AG10803 (cell line): ENCODE data around the gene MYBPH.

Experiments used
- DNase-seq: peaks from one replicate; pipeline ENCODE4 v3.0.0; 2010; ENCODE audit warnings: low read depth
- H3K4me3 ChIP-seq: 2 replicates; pipeline ENCODE4 v1.5.1; 2011; ENCODE audit warnings: mild to moderate bottlenecking, low read length, control low read depth
- CTCF ChIP-seq: conservative IDR thresholded peaks from 2 replicates; pipeline ENCODE4 v1.5.1; 2011; ENCODE audit warnings: mild to moderate bottlenecking, low read length, control low read depth, inconsistent platforms

MYBPH gene

DNA sequence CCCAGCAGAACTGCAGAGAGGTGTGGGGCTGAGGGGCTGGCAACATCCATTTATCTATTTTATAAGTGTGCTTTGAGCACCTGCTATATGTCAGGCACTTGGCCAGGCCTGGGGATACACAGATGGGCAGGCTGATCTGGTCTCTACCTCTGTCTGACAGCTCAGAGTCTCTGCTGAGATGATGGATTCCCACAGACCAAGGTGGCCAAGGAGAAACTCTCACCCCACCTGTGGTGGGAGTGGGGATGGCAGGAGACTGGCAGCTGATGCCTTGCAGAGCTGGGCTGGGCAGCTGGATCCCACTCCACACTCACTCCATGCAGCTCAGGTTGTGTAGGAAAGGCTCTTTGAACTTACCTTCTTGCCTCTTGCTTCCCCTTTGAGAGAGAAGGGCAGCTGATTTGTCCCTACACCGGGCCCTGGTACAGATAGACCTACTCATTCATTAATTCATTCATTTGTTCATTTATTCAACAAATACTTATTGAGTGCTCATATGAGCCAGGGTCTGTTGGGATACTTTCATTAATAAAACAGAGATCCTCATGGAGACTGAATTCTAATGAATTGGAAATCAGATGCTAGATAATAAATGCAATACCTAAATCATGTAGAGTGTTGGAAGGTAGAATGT, 39.1 kb downstream of the MYBPH start:
- no peak for TF ChIP-seq CTCF
- H3K4me3 ChIP-seq, result no peak overlapping the region
- no peak for DNase-seq

DNA sequence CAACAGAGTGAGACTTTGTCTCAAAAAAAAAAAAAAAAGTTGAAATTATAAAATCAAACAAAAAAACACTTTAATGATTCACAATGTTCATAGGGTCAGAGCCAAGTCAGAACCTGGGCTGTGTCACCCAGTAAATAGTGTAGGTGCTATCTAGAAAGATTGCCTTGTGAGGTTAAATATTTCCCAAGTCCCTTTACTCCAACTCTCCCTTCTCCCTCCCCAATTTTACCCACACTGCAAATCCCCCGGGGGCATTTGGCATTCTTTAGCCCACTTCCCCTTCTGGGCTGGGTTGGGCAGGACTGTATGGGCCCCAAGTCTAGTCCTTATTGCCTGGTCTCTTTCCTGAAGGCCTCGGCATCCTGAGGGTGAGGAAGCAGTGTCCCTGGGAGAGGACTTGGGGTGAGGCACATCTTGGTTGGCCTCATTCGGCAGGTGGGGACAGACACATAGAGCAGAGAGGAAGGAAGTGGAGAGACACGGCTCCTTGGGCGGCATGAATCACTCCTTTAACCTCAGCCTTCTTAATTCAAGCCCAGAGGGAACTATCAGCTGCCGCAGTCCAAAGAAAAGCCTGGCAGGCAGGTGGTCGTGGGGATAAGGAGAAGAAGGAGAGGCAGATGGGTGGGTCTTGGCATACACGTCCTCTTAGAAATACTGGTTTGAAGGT, 39.9 kb downstream of the MYBPH start:
- no peak for TF ChIP-seq CTCF
- H3K4me3 ChIP-seq, result no peak overlapping the region
- no peak for DNase-seq

GRCh38 chr1:203133970-203134725, 41.5 kb downstream of the MYBPH start:
- no peak for TF ChIP-seq CTCF
- H3K4me3 ChIP-seq, result no peak overlapping the region
- peak; percentile 50 for DNase-seq

DNA sequence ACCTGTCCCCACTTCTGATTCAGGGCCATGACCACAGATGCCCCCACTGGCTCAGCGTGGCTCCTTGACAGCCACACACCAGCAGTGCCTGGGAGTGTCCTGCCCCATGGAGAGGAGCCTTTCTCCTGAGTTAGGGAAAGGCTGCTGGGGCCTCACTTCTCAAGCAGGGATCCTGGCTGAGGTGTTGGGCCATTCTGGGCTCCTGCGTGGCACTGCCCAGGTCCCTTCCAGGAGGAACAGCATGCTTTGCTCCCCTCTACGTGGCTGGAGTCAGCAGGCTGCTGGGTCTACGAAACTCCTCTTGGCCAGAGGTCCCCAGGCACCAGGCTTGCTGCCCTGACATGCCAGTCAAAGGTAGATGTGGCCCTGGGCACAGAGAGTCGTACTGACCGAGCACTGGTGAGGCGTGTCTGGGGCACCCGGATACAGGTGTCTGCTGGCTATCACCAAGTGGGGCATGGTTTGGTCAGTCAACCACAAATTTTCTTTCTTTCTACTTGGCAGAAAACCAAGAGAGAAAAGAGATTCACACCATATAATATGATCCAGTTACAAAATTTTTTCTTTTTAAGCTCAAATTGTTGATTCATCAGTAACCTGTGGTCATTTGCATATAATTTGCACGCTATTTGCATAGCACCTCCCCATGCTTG, 44.0 kb downstream of the MYBPH start:
- DNase-seq, result no peak
- no peak overlapping the region for H3K4me3 ChIP-seq
- no peak for TF ChIP-seq CTCF

GRCh38 chr1:203130358-203130985, 45.2 kb downstream of the MYBPH start:
- no peak overlapping the region for H3K4me3 ChIP-seq
- no peak for TF ChIP-seq CTCF

GRCh38 chr1:203129501-203130231, 46.0 kb downstream of the MYBPH start:
- TF ChIP-seq CTCF, result no peak
- DNase-seq, result no peak
- no peak overlapping the region for H3K4me3 ChIP-seq

More at GRCh38 chr1:203130358-203130985, 45.2 kb downstream of the MYBPH start:
- DNase-seq, result no peak
